Activated gamma-delta T cell treated with Interleukin-2 at 50 U/mL for 16 hours (primary cell): Measurements from ENCODE around the gene LINGO1.

Experiments used
- DNase-seq: peaks from one replicate; pipeline ENCODE4 v3.0.0-alpha.2; 2020

The LINGO1 gene

DNA sequence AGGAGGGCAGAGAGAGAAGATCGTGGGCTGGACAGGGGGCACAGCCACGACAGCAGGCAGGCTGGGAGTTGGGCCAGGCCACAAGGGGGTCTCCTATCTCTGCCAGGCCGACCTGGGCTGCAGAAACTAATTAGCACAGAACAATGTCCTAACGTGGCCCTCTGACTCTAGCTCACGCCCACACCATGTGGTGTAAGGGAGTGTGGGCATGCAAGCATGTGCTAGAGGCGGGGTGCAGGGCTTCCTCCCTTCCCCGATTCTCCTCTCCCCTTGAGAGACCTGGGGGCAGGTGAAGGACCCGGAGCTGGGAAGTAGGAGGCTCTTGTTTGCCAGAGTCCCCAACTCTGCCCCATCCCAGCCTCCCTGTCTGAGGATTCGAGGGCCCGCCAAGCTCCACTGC lies 65.5 kb downstream of the LINGO1 start:
- no peak for DNase-seq

DNA sequence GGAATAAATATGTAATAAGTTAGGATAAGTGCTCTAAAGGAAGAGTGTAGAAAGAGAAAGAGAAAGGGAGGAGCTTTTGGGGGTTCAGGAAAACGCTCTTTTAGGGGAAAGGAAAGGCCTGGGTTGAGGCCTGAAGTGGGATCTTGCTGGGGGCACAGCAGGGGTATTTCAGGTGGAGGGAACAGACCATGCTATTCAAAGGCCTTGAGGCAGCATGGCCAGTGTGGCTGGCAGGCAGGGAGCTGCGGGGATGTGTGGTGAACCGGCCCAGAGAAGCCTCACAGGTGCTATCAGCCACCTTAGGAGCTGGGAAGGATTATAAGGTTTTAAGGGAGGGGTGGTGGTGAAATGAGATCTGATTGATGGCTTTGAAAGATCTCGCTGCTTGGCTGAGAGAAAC lies 66.6 kb downstream of the LINGO1 start:
- DNase-seq = no peak

DNA sequence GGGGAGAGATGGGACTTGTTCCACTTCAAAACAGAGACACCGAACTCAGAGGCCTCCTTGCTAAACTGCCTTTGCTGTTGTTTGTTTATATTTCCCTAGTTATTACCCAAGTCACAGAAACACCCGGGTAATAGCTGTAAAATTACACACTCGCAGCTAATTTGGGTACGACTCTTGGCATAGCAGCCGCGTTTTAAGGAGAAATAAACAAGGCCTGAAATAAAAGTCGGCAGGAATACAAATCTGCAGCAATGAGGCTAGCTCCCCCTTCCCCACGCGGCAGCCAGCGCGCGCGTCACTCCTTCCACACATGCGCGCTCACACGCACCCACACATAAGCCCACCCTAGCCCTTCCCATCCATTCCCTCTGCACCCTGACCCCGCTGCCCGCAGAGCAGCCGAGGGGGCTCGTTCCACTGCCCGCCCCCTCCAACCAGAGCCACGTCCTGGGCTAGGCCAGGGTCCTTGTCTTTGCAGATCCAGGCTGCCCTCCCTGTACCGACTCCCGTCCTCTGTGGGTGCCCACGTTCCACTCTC lies 67.3 kb downstream of the LINGO1 start:
- DNase-seq = no peak

DNA sequence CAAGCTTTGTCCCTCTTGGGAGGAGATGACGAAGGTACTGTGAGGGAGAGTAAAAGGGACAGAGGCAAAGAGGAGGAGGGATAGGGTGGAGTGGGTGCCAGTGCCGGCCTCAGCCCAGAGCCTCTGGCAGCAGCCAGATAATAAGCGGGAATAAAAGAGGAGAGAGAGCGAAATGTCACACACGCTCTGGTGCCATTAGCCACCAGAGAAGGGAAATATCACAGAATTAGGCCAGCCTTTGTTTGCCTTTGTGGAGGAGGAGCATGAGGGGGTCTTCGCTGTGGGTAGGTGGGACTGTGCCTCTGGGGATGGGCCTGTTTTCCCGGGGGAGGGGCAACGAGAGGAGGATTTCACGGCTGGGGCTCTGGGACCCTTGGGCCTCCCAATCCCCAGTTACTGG lies 67.8 kb downstream of the LINGO1 start:
- DNase-seq = no peak

DNA sequence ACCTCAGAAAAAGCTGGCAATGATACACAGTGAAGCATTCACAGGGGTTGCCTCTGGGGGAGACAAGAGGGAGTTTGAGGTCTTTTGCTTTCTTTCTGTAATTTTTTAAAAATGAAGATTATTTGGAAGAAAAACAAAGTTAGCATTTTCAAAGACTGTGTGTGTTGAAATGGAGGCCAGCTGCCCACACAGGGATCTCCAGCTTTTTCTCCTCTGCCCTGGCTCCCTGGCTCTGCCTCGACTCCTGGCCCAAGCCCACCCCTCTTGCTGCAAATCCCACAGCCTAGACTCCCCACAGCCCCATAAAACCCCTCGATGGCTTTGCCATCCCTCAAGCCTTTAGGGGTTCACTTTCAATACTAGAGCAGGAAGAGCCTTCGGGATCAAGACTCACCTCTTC lies 68.4 kb downstream of the LINGO1 start:
- no peak for DNase-seq

DNA sequence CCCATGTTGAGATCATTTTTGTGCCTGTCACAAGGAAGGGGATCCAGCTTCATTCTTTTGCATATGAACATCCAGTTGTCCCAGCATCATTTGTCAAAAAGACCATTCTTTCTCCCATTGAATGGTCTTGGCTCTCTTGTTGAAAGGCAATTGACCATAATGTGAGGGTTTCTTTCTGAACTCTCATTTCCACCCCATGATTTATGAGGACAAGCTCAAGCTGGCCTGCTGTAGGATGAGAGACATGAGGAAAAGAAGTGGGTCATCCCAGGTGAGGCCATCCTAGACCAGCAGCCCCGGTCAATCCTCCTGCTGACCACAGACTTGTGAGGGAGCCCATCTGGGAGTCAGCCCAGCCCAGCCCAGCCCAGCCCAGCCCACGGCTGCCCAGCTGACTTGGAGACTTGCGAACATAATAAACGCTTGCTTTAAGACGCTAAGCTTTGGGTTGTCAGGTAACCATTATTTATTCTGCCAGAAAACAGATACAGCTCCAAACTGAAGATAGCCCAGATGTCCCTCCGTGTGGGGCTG lies 69.0 kb downstream of the LINGO1 start:
- DNase-seq = no peak
